Lower leg skin (tissue), 3 donors: ENCODE measurements around the gene EFCC1.

Experiments used
- CTCF ChIP-seq, 3 donors: fragments of 450-650 bp; IDR thresholded peaks; one replicate each; pipeline ENCODE4 v1.5.1; 2016; ENCODE audit warnings: antibody characterized with exemption in 3 of 3, mild to moderate bottlenecking in 3 of 3, moderate library complexity in 2 of 3
- POLR2A ChIP-seq, 2 donors: fragments of 450-650 bp; IDR thresholded peaks; one replicate each; pipeline ENCODE4 v1.6.1; 2016 to 2017; ENCODE audit warnings: antibody characterized with exemption in 2 of 2, mild to moderate bottlenecking in 1 of 2, moderate library complexity in 1 of 2

GRCh38 chr3:129057249-129057648, 56.1 kb downstream of the EFCC1 start:
- no peak for TF ChIP-seq CTCF (IDR thresholded peaks at IDR 0.05)
- TF ChIP-seq POLR2A (IDR thresholded peaks at IDR 0.05) = no peak
